Sciatic nerve (tissue), 2 donors: Measurements from ENCODE around the gene PRR20D. TPM values are rescaled to one million over a fixed set of nuclear protein-coding genes. Genes with fewer than 3 reads are reported as not detected.
"Not testable (repeated sequence)": the region's sequence is repeated elsewhere in the genome, so short reads cannot be mapped to it uniquely, and the experiment has no call there.

Experiments
- ATAC-seq: fragments of 200-7000 bp; cut with Tn5 transposase; one replicate; pipeline ENCODE4 v1.9.1; 2020; ENCODE audit warnings: mild to moderate bottlenecking, moderate library complexity
- DNase-seq: peaks from one replicate; pipeline ENCODE4 v3.0.0-alpha.2; 2020; ENCODE audit warnings: low spot score
- intact Hi-C: fragments of 100-400 bp; cut with DNase I; formaldehyde crosslinking; loops from one replicate; pipeline ENCODE4 v1.14.2; 2022
- total RNA-seq: library from RNA; stranded (reverse); fragmentation: NEBNext Ultra II Directional; extraction: Animal tissue kit (Norgen Biotek cat#: 25700); gene quantifications from one replicate; pipeline ENCODE4 v1.2.1, GENCODE V29; 2021
- donor health status: DM: no; HTN: no; CAD: no.
- donor health status: DM: no; HTN: no; CAD: no.

Gene PRR20D
- not detected for total RNA-seq

GRCh38 chr13:57160332-57160731 is at the start of gene PRR20D:
Gene PRR20D, plus strand, starts transcription at chr13:57160632. Its CDS starts 387 bp downstream, at chr13:57161019.
- ATAC-seq, DNase-seq, intact Hi-C loops: not testable (repeated sequence)

- intact Hi-C loops: no loop called here
- ATAC-seq: no peak
- no peak for DNase-seq
Measured at GRCh38 chr13:57114945-57115344, 45.5 kb upstream of the PRR20D start.

DNA sequence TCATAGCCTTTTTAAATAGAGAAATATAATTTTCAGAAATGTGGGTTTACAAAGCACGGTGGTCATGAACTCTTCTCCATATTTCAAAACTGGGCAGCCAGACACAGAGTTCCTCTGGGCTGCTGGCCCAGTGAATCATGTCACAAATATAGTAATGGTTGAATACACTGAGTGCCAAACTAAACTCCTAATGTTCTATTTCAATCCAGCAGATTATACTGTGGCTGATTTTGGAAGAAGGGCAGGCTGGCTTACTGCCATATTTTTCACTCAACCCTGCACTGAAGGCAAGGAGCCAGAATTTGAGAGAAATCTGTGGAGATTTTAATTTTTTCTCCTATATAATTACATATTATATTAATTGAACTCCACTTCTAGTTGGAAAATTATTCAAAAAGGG is 36.8 kb upstream of the PRR20D start:
- peak; percentile 95 for ATAC-seq
- intact Hi-C loops: no loop called here
- DNase-seq: no peak

DNA sequence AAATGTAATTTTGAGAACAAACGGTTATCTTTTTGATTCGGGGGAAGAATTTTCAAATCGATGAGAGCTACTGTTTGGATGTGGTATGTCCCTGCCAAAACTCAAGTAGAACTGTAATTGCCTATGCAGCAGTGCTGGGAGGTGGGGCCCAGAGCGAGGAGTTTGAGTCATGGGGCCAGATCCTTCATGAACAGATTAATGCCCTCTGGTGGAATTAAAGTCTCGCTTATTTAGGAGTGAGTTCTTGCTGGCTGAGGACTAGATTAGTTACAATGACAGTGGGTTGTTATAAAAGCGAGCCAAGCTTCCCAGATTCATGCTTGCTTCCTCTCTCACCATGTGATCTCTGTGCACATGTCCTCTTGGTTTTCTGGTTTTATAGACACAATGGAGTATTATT is 31.5 kb upstream of the PRR20D start:
- DNase-seq (no peak), ATAC-seq (no peak)
- intact Hi-C loops: no loop called here

- ATAC-seq (no peak), DNase-seq (no peak)
- intact Hi-C loops: no loop called here
Measured at GRCh38 chr13:57136093-57136492, 24.3 kb upstream of the PRR20D start.

DNA sequence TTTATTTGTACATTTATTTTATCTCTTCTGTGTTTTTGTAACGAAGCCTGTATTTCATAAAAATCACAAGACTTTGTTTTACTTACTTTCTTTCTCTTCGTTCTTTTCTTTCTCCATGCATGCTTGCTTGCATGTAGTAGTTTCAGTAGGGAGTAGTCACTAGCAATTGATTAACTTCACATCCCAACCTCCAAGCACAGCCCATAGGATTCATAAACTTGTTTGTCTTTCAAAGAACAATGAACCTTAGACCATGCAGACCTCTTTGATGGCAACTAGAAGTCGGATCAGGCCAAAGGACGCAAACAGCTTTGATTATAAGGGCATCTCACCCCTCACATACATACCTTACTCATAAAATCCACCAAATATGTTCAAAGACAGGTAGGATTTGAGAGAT is 22.8 kb upstream of the PRR20D start:
- ATAC-seq (no peak), DNase-seq (no peak)
- intact Hi-C loops: no loop called here

DNA sequence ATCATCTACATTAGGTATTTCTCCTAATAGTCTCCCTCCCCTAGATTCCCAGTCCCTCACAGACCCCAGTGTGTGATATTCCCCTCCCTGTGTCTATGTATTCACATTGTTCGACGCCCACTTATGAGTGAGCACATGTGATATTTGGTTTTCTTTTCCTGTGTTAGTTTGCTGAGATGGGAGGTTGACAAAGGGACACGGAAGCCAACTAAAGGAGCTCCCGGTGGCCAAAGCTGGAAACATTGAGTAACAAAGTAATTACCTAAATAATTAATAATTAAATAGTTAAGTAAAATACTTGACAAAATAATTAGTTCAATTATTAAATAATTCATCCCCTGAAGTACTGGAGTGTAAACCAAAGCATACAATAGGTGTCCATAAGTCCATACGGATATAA is 21.4 kb upstream of the PRR20D start:
- ATAC-seq (no peak), DNase-seq (no peak)
- intact Hi-C loops: no loop called here

GRCh38 chr13:57139781-57140180 is 20.7 kb upstream of the PRR20D start:
- ATAC-seq, DNase-seq, intact Hi-C loops: not testable (repeated sequence)

GRCh38 chr13:57140235-57140968 is 20.0 kb upstream of the PRR20D start, which contains the start of gene PRR20A:
Gene PRR20A, plus strand, starts transcription at chr13:57140918. Its CDS starts 387 bp downstream, at chr13:57141305.
- ATAC-seq, intact Hi-C loops, DNase-seq: not testable (repeated sequence)

DNA sequence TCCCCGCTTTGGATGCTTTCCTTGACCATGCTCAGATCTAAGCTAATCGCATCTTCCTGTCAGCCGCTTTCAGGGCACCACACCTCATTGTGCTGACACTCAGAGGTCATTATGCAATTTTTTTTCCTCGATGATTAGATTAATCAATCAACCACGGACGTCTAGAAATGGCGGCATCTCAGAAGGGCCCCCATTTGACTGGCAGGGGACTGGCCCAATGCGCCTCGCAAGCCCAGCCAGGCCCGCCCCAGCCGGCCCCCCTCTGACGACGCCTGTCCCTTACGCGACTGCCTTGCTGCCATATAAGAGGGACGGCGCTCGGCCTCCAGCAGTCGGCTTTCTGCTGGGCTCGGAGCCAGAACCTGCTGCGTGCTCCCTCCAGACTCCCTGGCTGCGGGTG is 13.2 kb upstream of the PRR20D start, which contains the start of gene PRR20B:
PRR20B (plus strand) TSS at position 301 of the 400 bp plus-strand sequence. CDS start 387 bp downstream, outside the sequence.
- intact Hi-C loops, ATAC-seq, DNase-seq: not testable (repeated sequence)

GRCh38 chr13:57148106-57148505 is 12.3 kb upstream of the PRR20D start:
- DNase-seq, ATAC-seq, intact Hi-C loops: not testable (repeated sequence)

DNA sequence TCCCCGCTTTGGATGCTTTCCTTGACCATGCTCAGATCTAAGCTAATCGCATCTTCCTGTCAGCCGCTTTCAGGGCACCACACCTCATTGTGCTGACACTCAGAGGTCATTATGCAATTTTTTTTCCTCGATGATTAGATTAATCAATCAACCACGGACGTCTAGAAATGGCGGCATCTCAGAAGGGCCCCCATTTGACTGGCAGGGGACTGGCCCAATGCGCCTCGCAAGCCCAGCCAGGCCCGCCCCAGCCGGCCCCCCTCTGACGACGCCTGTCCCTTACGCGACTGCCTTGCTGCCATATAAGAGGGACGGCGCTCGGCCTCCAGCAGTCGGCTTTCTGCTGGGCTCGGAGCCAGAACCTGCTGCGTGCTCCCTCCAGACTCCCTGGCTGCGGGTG is 6.7 kb upstream of the PRR20D start, which contains the start of gene PRR20C:
PRR20C (plus strand) TSS at position 301 of the 400 bp plus-strand sequence. CDS start 387 bp downstream, outside the sequence.
- ATAC-seq, DNase-seq, intact Hi-C loops: not testable (repeated sequence)

- DNase-seq, ATAC-seq, intact Hi-C loops: not testable (repeated sequence)
Measured at GRCh38 chr13:57166897-57167296, 6.5 kb downstream of the PRR20D start, which contains the start of gene PRR20E. Gene PRR20E, plus strand, starts transcription at chr13:57167197. Its CDS starts 387 bp downstream, at chr13:57167584.

GRCh38 chr13:57191667-57192066 is 31.2 kb downstream of the PRR20D start:
- intact Hi-C loops: no loop called here
- no peak for ATAC-seq
- DNase-seq: no peak

DNA sequence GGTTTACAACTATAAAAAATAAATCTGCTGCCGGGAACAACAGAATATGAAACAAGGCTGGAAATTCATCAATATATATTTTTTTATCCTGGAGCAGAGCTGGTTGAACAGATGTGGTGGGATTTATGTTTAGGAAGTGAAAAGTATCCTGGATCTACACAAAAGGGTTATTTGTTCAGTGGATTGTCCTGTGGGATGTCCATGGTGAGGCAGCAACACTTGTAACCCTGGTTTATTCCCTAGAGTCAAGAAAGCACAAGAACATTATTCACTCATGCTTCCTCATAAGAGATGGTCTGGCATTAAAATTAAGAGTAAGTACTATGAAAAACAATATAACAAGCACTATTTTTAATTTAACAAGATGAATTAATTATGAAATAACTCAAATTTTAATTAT is 52.6 kb downstream of the PRR20D start:
- DNase-seq (no peak), ATAC-seq (peak; percentile 73)
- intact Hi-C loops: no loop called here

Other genes starting within 250 kb of the PRR20D start
- not detected for gene PRR20A, start 19.7 kb upstream of the PRR20D start, total RNA-seq
- not detected for gene PRR20B, start 13.1 kb upstream of the PRR20D start, total RNA-seq
- gene PRR20C, start 6.6 kb upstream of the PRR20D start, total RNA-seq: not detected
- not detected for gene PRR20E, start 6.6 kb downstream of the PRR20D start, total RNA-seq